Left lobe of liver (tissue), 2 donors: ENCODE measurements around the gene HTR2C. TPM values are rescaled to one million over a fixed set of nuclear protein-coding genes. Genes with fewer than 3 reads are reported as not detected.
"Not testable (repeated sequence)": the region's sequence is repeated elsewhere in the genome, so short reads cannot be mapped to it uniquely, and the experiment has no call there.

Experiments used
- ATAC-seq: fragments of 200-7000 bp; cut with Tn5 transposase; one replicate; pipeline ENCODE4 v1.9.1; 2020; ENCODE audit warnings: mild to moderate bottlenecking, moderate library complexity
- DNase-seq: peaks from one replicate; pipeline ENCODE4 v3.0.0-alpha.2; 2020; ENCODE audit warnings: low spot score
- total RNA-seq: library from RNA; stranded (reverse); gene quantifications from one replicate; pipeline ENCODE4 v1.2.1, GENCODE V29; 2021
- donor health status: DM: no; HTN: no; CAD: no; lungs with moderate emphysema.
- donor health status: DM: no; HTN: yes; CAD: no.

Gene HTR2C
- not detected for total RNA-seq

GRCh38 chrX:114583646-114584374 is at the start of gene HTR2C:
TSS of gene HTR2C (plus strand) at chrX:114584086. CDS start at chrX:114726937, 142,851 bp downstream.
- no peak for ATAC-seq
- no peak for DNase-seq

- ATAC-seq (no peak), DNase-seq (no peak)
Observed at GRCh38 chrX:114580336-114580735, 3.5 kb upstream of the HTR2C start.

- DNase-seq: no peak
- no peak for ATAC-seq
Observed at GRCh38 chrX:114581528-114582263, 2.2 kb upstream of the HTR2C start.

- ATAC-seq (no peak), DNase-seq (no peak)
Observed at GRCh38 chrX:114582264-114582632, 1.6 kb upstream of the HTR2C start.

- no peak for DNase-seq
Observed at GRCh38 chrX:114582698-114583395, 1.0 kb upstream of the HTR2C start.

GRCh38 chrX:114584375-114584943 is 573 bp downstream of the HTR2C start:
- DNase-seq (no peak), ATAC-seq (no peak)

More at GRCh38 chrX:114582698-114583395, 1.0 kb upstream of the HTR2C start:
- no peak for ATAC-seq

GRCh38 chrX:114584983-114585842 is 1.3 kb downstream of the HTR2C start:
- DNase-seq (no peak), ATAC-seq (no peak)

- DNase-seq: no peak
- ATAC-seq: no peak
Observed at GRCh38 chrX:114591121-114591520, 7.2 kb downstream of the HTR2C start.

GRCh38 chrX:114599305-114599704 is 15.4 kb downstream of the HTR2C start:
- ATAC-seq: no peak
- no peak for DNase-seq

GRCh38 chrX:114599911-114600310 is 16.0 kb downstream of the HTR2C start:
- DNase-seq (no peak), ATAC-seq (no peak)

- not testable (repeated sequence) for ATAC-seq, DNase-seq
Observed at GRCh38 chrX:114606619-114607018, 22.7 kb downstream of the HTR2C start.

GRCh38 chrX:114611018-114611619 is 27.2 kb downstream of the HTR2C start:
- ATAC-seq (peak; percentile 52), DNase-seq (no peak)

- DNase-seq (no peak), ATAC-seq (no peak)
Observed at GRCh38 chrX:114615765-114616164, 31.9 kb downstream of the HTR2C start.

GRCh38 chrX:114619874-114620273 is 36.0 kb downstream of the HTR2C start:
- ATAC-seq (peak; percentile 40), DNase-seq (no peak)

GRCh38 chrX:114626323-114626722 is 42.4 kb downstream of the HTR2C start:
- DNase-seq (no peak), ATAC-seq (peak; percentile 48)

GRCh38 chrX:114635986-114636385 is 52.1 kb downstream of the HTR2C start:
- DNase-seq (no peak), ATAC-seq (no peak)

- ATAC-seq (no peak), DNase-seq (no peak)
Observed at GRCh38 chrX:114650351-114650750, 66.5 kb downstream of the HTR2C start.

- ATAC-seq (no peak), DNase-seq (no peak)
Observed at GRCh38 chrX:114675365-114675764, 91.5 kb downstream of the HTR2C start.

GRCh38 chrX:114700533-114700932 is 116.6 kb downstream of the HTR2C start:
- ATAC-seq, DNase-seq: not testable (repeated sequence)

- DNase-seq: no peak
- ATAC-seq: no peak
Observed at GRCh38 chrX:114709406-114709805, 125.5 kb downstream of the HTR2C start.
